K562 (cell line): Measurements from ENCODE around the gene STX2. TPM values are rescaled to one million over a fixed set of nuclear protein-coding genes. Genes with fewer than 3 reads are reported as not detected.
A peak's percentile ranks its signal among the peaks of the same experiment; 100 is the strongest.

Source experiments
- ATF3 ChIP-seq, 2 experiments: fragments of 450-650 bp in 1 of 2; sonication (generic) in 1 of 2; formaldehyde crosslinking in 1 of 2; IDR thresholded peaks in 1 of 2; conservative IDR thresholded peaks in 1 of 2; 2 replicates each; pipeline versions ENCODE4 v1.6.1 to v1.8.1; 2016 to 2023; ENCODE audit warnings: mild to moderate bottlenecking in 2 of 2, moderate library complexity in 2 of 2, inconsistent platforms in 1 of 2, missing genetic modification reagents in 1 of 2
- BCL6 ChIP-seq: fragments of 250-450 bp; sonication (Bioruptor Pico); IDR thresholded peaks from 2 replicates; pipeline ENCODE4 v1.4.0; 2020
- CHD7 ChIP-seq: fragments of 200-600 bp; sonication (generic); IDR thresholded peaks from one replicate; pipeline ENCODE4 v1.6.1; 2012; ENCODE audit warnings: mild to moderate bottlenecking, low read depth, low read length, inconsistent platforms
- CLOCK ChIP-seq: fragments of 250-450 bp; sonication (Bioruptor Pico); IDR thresholded peaks from 2 replicates; pipeline ENCODE4 v1.4.0; 2020; ENCODE audit warnings: mild to moderate bottlenecking, moderate library complexity, borderline replicate concordance
- NCOA1 ChIP-seq: fragments of 450-650 bp; IDR thresholded peaks from 2 replicates; pipeline ENCODE4 v1.6.1; 2016; ENCODE audit warnings: low read depth
- NR2F6 ChIP-seq: fragments of 450-650 bp; formaldehyde crosslinking; IDR thresholded peaks from 2 replicates; pipeline ENCODE4 v1.4.0; 2020; ENCODE audit warnings: mild to moderate bottlenecking
- RBM34 ChIP-seq: fragments of 200-400 bp; formaldehyde crosslinking; IDR thresholded peaks from 2 replicates; pipeline ENCODE4 v1.6.1; 2018; ENCODE audit warnings: low read length, borderline replicate concordance; ENCODE audit not compliant: insufficient read depth
- ZNF217 ChIP-seq: sonication (generic); formaldehyde crosslinking; IDR thresholded peaks from 2 replicates; pipeline ENCODE4 v1.8.0; 2022; ENCODE audit warnings: mild to moderate bottlenecking, missing genetic modification reagents
- polyA plus RNA-seq, 8 experiments: library from polyadenylated mRNA; depleted of rRNA in 4 of 8; stranded (reverse) in 5 of 8; unstranded in 3 of 8; fragments of >200 nt; fragmentation: Nextera tagmentation in 2 of 8; fragmentation: Illumina TruSeq in 1 of 8; extraction: Ambion mirVana in 2 of 8; extraction: Trizol in 1 of 8; gene quantifications; 2 replicates each; pipeline versions ENCODE4 v1.2.1 to v1.2.3, GENCODE V29; 2011 to 2014; ENCODE audit warnings: inconsistent platforms in 1 of 8, missing spikeins in 1 of 8
- total RNA-seq, 7 experiments: library from RNA; depleted of rRNA in 6 of 7; stranded (reverse); fragments of >200 nt in 6 of 7; fragmentation: Illumina TruSeq in 2 of 7; extraction: Trizol in 2 of 7; gene quantifications; 2 replicates each; pipeline versions ENCODE4 v1.2.1 to v1.2.3, GENCODE V29; 2011 to 2021; ENCODE audit warnings: low replicate concordance in 1 of 7
- TF ChIP-seq, protein P1 (sequence below): fragments of 200-800 bp; sonication (Bioruptor generic); IDR thresholded peaks from 2 replicates; pipeline ENCODE4 v1.6.1; 2017; ENCODE audit warnings: missing genetic modification characterization, missing compliant biosample characterization

STX2 gene
- total and polyA plus RNA-seq, 9 of the 15 experiments (the other 6 are each of a cell fraction or from before 2014, with no cell fraction given) = 22.2 to 54.6 (median 30.8) TPM

- peak; percentile 99 for TF ChIP-seq ATF3 (IDR thresholded peaks at IDR 0.05)
- TF ChIP-seq ATF3 (CRISPR knock-in tag; conservative IDR thresholded peaks at IDR 0.05) = peak; percentile 64
- TF ChIP-seq, protein P1, sequence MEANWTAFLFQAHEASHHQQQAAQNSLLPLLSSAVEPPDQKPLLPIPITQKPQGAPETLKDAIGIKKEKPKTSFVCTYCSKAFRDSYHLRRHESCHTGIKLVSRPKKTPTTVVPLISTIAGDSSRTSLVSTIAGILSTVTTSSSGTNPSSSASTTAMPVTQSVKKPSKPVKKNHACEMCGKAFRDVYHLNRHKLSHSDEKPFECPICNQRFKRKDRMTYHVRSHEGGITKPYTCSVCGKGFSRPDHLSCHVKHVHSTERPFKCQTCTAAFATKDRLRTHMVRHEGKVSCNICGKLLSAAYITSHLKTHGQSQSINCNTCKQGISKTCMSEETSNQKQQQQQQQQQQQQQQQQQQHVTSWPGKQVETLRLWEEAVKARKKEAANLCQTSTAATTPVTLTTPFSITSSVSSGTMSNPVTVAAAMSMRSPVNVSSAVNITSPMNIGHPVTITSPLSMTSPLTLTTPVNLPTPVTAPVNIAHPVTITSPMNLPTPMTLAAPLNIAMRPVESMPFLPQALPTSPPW (CRISPR knock-in tag) = no peak
- TF ChIP-seq CHD7 = no peak
- TF ChIP-seq CLOCK = no peak
- TF ChIP-seq RBM34 = no peak
- no peak for TF ChIP-seq NR2F6 (CRISPR knock-in tag)
- TF ChIP-seq NCOA1 = peak; percentile 100
- TF ChIP-seq ZNF217 (CRISPR knock-in tag) = no peak
- TF ChIP-seq BCL6 (CRISPR knock-in tag) = no peak
Measured at GRCh38 chr12:130765186-130765659, 73.8 kb downstream of the STX2 start (continued).
